ENCODE measurements around the gene CRIM1.

DNA sequence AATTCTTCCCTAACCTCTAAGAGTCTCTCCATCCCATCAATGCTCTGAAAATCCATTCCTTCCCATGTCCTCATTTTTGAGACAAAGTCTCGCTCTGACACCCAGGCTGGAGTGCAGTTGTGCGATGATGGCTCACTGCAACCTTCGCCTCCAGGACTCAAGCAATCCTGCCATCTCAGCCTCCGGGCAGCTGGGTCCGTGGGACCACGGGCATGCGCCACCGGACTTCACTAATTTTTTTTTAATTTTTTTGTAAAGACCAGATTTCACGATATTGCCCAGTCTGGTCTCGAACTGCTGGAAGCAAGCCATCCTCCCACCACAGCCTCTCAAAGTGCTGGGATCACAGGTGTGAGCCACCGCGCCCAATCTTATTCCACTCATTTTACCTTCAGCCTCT, 240.8 kb downstream of the CRIM1 start:
- TF ChIP-seq CTCF (IDR thresholded peaks at IDR 0.05): no peak
- no peak for TF ChIP-seq POLR2A (IDR thresholded peaks at IDR 0.05)
